ENCODE measurements around the gene NGF.

NGF gene

DNA sequence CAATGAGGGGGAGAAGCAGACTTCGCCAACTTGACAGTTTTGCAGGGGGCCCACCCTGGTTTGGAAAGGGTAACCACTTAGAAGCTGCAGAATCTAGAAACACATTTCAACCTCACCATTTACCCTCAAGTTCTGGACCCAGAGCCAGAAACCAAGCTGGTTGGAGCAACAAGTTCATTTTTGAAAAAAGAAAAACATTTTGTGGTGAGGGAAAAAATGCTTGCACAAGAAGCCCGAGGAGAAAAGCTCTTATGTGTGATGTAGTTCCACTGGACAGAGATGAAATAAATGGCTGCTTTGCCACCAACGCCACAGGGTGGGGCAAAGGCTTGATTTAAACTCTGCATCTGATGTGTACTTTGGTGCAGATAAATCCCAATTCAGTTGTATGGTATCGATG, 10.6 kb upstream of the NGF start:
- DNase-seq (ENCODE audit: low read depth) = no peak
- TF ChIP-seq, protein P1, sequence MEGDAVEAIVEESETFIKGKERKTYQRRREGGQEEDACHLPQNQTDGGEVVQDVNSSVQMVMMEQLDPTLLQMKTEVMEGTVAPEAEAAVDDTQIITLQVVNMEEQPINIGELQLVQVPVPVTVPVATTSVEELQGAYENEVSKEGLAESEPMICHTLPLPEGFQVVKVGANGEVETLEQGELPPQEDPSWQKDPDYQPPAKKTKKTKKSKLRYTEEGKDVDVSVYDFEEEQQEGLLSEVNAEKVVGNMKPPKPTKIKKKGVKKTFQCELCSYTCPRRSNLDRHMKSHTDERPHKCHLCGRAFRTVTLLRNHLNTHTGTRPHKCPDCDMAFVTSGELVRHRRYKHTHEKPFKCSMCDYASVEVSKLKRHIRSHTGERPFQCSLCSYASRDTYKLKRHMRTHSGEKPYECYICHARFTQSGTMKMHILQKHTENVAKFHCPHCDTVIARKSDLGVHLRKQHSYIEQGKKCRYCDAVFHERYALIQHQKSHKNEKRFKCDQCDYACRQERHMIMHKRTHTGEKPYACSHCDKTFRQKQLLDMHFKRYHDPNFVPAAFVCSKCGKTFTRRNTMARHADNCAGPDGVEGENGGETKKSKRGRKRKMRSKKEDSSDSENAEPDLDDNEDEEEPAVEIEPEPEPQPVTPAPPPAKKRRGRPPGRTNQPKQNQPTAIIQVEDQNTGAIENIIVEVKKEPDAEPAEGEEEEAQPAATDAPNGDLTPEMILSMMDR (IDR thresholded peaks at IDR 0.05; ENCODE audit: control insufficient read depth, extremely low read depth, insufficient read depth) = no peak
- H3K4me3 ChIP-seq (ENCODE audit: low read depth, low read length) = no peak overlapping the region

DNA sequence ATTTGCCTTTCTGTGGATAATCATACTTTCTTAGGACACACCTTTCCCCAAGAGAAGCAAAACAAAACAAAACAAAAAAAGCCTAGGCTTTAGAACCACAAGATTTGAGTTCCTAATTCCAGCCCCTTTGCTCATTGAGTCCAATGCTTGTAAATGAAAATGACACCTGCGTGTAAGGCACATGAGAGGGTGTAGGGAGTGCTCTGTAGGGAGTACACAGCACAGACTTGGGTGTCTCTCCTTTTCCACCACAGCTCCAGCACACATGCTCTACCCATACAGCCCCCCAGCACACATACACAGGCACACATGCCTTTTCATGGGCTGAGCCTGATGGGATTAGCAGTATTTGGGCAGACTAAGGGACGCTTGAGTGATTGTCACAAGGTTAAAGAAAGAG, 9.2 kb upstream of the NGF start:
- H3K4me3 ChIP-seq (ENCODE audit: low read depth, low read length) = no peak overlapping the region
- DNase-seq (ENCODE audit: low read depth) = no peak
- TF ChIP-seq, protein P1 (IDR thresholded peaks at IDR 0.05; ENCODE audit: control insufficient read depth, extremely low read depth, insufficient read depth) = no peak

DNA sequence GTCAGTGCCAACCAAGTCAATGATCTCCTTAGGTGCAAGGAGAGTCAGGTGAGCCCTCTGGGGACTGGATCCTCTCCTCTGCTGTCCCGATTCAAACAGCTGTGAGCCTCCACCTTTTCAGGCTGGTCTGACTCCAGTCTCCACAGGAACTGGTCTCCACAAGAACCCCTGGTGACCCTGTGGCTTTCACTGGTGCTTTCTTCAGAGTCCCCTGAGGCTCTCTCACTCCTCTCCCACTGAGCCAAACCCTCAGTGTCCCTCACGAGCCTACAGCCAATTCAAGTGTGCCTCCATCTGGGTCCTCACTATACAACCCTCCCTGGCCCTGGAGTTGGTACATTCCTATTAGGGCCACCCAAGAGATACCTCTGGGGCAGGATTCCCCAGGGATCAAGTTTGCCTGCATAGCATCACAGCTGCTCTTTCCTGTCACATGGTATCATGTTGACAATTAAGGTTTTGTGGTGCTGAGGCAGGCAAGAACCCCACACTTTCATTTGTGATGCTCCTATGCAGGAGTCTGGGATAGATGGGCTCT, 5.2 kb upstream of the NGF start:
- no peak for DNase-seq (ENCODE audit: low read depth)
- no peak overlapping the region for H3K4me3 ChIP-seq (ENCODE audit: low read depth, low read length)
- TF ChIP-seq, protein P1 (IDR thresholded peaks at IDR 0.05; ENCODE audit: control insufficient read depth, extremely low read depth, insufficient read depth) = no peak

- DNase-seq (ENCODE audit: low read depth) = no peak
- no peak overlapping the region for H3K4me3 ChIP-seq (ENCODE audit: low read depth, low read length)
Measured at GRCh38 chr1:115341948-115342347, 3.9 kb upstream of the NGF start.

GRCh38 chr1:115340879-115341278, 2.8 kb upstream of the NGF start:
- H3K4me3 ChIP-seq (ENCODE audit: low read depth, low read length) = no peak overlapping the region
- DNase-seq (ENCODE audit: low read depth) = no peak
- TF ChIP-seq, protein P1 (IDR thresholded peaks at IDR 0.05; ENCODE audit: control insufficient read depth, extremely low read depth, insufficient read depth) = no peak

More at GRCh38 chr1:115341948-115342347, 3.9 kb upstream of the NGF start:
- TF ChIP-seq, protein P1 (IDR thresholded peaks at IDR 0.05; ENCODE audit: control insufficient read depth, extremely low read depth, insufficient read depth) = no peak

DNA sequence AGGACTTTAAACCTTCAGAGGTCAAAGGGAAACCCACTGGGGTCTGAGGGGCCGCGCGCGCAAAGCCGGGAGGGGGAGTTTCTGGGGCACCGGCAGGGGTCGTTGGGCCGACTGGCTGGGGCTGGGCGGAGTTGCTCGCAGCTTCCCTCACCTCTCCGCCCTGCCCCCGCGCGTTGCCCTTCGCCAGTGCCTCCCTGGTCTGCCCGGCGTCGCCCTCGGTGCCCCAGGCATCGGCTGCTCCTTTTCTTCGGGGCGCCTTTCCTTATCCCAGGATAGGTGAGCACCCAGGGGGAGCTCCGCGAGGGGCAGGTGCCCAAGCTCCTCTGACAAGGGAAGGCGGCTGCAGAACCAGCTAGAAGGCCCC, 390 bp upstream of the NGF start:
- no peak for DNase-seq (ENCODE audit: low read depth)
- TF ChIP-seq, protein P1 (IDR thresholded peaks at IDR 0.05; ENCODE audit: control insufficient read depth, extremely low read depth, insufficient read depth) = no peak
- no peak overlapping the region for H3K4me3 ChIP-seq (ENCODE audit: low read depth, low read length)

GRCh38 chr1:115337276-115337632, 795 bp downstream of the NGF start:
- no peak for DNase-seq (ENCODE audit: low read depth)
- TF ChIP-seq, protein P1 (IDR thresholded peaks at IDR 0.05; ENCODE audit: control insufficient read depth, extremely low read depth, insufficient read depth) = no peak
- peak overlapping the region; percentile 17 for H3K4me3 ChIP-seq (ENCODE audit: low read depth, low read length)
